Prostate gland (tissue), 2 donors: Measurements from ENCODE around the gene COL4A6. TPM values are rescaled to one million over a fixed set of nuclear protein-coding genes. Genes with fewer than 3 reads are reported as not detected.

Experiments used
- DNase-seq: peaks from one replicate; pipeline ENCODE4 v3.0.0-alpha.2; 2019; ENCODE audit warnings: low spot score
- H3K27ac ChIP-seq, 2 donors: fragments of 200-600 bp; sonication (generic); 2 replicates each; pipeline ENCODE4 v1.5.1; 2017 to 2019
- H3K27me3 ChIP-seq: fragments of 200-600 bp; sonication (generic); replicated peaks from 2 replicates; pipeline ENCODE4 v1.5.1; 2019; ENCODE audit not compliant: insufficient read depth
- H3K36me3 ChIP-seq, 2 donors: fragments of 200-600 bp; sonication (generic); 1 replicate in 1 of 2; 2 replicates in 1 of 2; pipeline versions ENCODE4 v1.5.1 to v1.8.1; 2017 to 2019
- H3K4me1 ChIP-seq: fragments of 200-600 bp; sonication (generic); replicated peaks from 2 replicates; pipeline ENCODE4 v1.5.1; 2019
- H3K4me3 ChIP-seq, 2 donors: fragments of 200-600 bp; sonication (generic); 2 replicates each; pipeline ENCODE4 v1.5.1; 2017 to 2019
- H3K9me3 ChIP-seq: fragments of 200-600 bp; sonication (generic); 2 replicates; pipeline ENCODE4 v1.5.1; 2017
- POLR2A ChIP-seq: fragments of 450-650 bp; IDR thresholded peaks from one replicate; pipeline ENCODE4 v1.6.1; 2016; ENCODE audit warnings: antibody characterized with exemption, mild to moderate bottlenecking
- POLR2AphosphoS5 ChIP-seq: sonication (generic); formaldehyde crosslinking; IDR thresholded peaks from one replicate; pipeline ENCODE4 v1.6.1; 2017; ENCODE audit warnings: antibody characterized with exemption
- WGBS: methylation state at CpG from one replicate; pipeline ENCODE4 v1.1.5; 2018; 5-methylcytosine and 5-hydroxymethylcytosine counted together
- intact Hi-C: fragments of 100-400 bp; cut with DNase I; formaldehyde crosslinking; loops from one replicate; pipeline ENCODE4 v1.14.2; 2022
- total RNA-seq, 2 donors: library from RNA; depleted of rRNA; stranded (reverse); fragments of >200 nt; gene quantifications; one replicate each; pipeline ENCODE4 v1.1.0, GENCODE V29; 2016
- TF ChIP-seq, protein P1 (sequence below), 4 experiments: fragments of 200-600 bp in 2 of 4; fragments of 450-650 bp in 2 of 4; sonication (generic) in 2 of 4; IDR thresholded peaks; 1 replicate in 3 of 4; 2 replicates in 1 of 4; pipeline ENCODE4 v1.5.1; 2016 to 2019; ENCODE audit warnings: antibody characterized with exemption in 4 of 4, mild to moderate bottlenecking in 2 of 4, moderate library complexity in 2 of 4

COL4A6 gene
- total RNA-seq, 2 donors from 2014 or later: 13.5 to 16.7 TPM

GRCh38 chrX:108426262-108426661, 12.0 kb downstream of the COL4A6 start:
- intact Hi-C loops: no loop called here
- no peaks in the 10 kb centered on the region for H3K36me3 ChIP-seq
- H3K9me3 ChIP-seq: no peaks in the 10 kb centered on the region
- no peak overlapping the region for H3K27ac ChIP-seq
- H3K27me3 ChIP-seq: no peaks in the 10 kb centered on the region
- no peak overlapping the region for H3K4me3 ChIP-seq
- H3K4me1 ChIP-seq: no peaks in the 10 kb centered on the region
- no peak for DNase-seq
- TF ChIP-seq POLR2AphosphoS5 (no peak), POLR2A (no peak)
- TF ChIP-seq, protein P1, sequence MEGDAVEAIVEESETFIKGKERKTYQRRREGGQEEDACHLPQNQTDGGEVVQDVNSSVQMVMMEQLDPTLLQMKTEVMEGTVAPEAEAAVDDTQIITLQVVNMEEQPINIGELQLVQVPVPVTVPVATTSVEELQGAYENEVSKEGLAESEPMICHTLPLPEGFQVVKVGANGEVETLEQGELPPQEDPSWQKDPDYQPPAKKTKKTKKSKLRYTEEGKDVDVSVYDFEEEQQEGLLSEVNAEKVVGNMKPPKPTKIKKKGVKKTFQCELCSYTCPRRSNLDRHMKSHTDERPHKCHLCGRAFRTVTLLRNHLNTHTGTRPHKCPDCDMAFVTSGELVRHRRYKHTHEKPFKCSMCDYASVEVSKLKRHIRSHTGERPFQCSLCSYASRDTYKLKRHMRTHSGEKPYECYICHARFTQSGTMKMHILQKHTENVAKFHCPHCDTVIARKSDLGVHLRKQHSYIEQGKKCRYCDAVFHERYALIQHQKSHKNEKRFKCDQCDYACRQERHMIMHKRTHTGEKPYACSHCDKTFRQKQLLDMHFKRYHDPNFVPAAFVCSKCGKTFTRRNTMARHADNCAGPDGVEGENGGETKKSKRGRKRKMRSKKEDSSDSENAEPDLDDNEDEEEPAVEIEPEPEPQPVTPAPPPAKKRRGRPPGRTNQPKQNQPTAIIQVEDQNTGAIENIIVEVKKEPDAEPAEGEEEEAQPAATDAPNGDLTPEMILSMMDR (IDR thresholded peaks at IDR 0.05): no peak
- WGBS: 36% methylated on average over 1 of the region's 1 CpG

DNA sequence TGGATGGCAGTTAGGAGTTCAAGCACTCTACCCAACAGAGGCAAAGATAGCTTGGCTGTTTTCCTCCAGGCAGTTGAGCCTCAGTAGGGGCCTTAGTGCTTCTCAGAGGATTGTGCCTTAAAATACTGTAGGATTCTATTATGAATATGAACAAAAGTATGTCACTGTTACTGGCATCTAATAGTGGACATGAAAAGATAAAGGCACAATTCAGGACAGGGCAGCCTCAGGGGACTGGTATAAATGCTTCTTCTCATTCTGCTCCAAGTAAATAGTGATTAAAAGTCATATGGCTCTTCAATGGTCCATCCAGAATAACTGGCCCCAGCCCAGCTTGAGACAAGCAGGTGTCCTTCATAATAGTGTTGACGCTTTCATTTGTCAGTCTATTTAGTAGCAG, 17.7 kb downstream of the COL4A6 start:
- Histone ChIP-seq H3K4me3 (no peak overlapping the region), H3K36me3 (no peaks in the 10 kb centered on the region), H3K27ac (no peak overlapping the region), H3K27me3 (no peaks in the 10 kb centered on the region), H3K4me1 (no peaks in the 10 kb centered on the region), H3K9me3 (no peaks in the 10 kb centered on the region)
- 100% methylated on average over 1 of the region's 1 CpG for WGBS
- no peak for DNase-seq
- intact Hi-C loops: no loop called here
- TF ChIP-seq, protein P1 (IDR thresholded peaks at IDR 0.05): no peak
- no peak for TF ChIP-seq POLR2AphosphoS5
- TF ChIP-seq POLR2A: no peak

DNA sequence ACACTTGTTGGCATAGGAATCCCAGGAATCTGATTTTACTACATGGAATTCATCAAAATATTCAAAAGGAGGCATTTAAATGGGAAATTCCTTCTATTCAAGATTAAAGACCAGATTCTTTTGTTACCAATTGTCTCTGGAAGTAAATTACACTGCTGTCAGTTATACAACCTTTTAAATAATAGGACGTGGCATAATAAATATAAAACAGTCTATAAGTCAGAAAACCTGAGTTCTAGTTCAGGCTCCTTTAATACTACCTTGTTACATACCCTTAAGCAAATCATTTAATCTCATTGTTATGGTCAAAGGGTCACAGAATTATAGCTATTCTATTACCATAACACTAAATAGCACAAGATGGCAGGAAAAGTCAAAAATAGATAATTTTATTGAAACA, 18.8 kb downstream of the COL4A6 start:
- no peak overlapping the region for H3K4me3 ChIP-seq
- no peaks in the 10 kb centered on the region for H3K4me1 ChIP-seq
- intact Hi-C loops: no loop called here
- H3K27me3 ChIP-seq: no peaks in the 10 kb centered on the region
- no peak overlapping the region for H3K27ac ChIP-seq
- no peak for TF ChIP-seq POLR2AphosphoS5
- no peak for TF ChIP-seq POLR2A
- TF ChIP-seq, protein P1 (IDR thresholded peaks at IDR 0.05): no peak
- no peak for DNase-seq
- H3K36me3 ChIP-seq: no peaks in the 10 kb centered on the region
- 56% methylated on average over 1 of the region's 1 CpG for WGBS
- no peaks in the 10 kb centered on the region for H3K9me3 ChIP-seq

GRCh38 chrX:108417257-108417656, 21.0 kb downstream of the COL4A6 start:
- no peak overlapping the region for H3K27ac ChIP-seq
- TF ChIP-seq, protein P1 (IDR thresholded peaks at IDR 0.05): no peak
- TF ChIP-seq POLR2A (no peak), POLR2AphosphoS5 (no peak)
- no peaks in the 10 kb centered on the region for H3K27me3 ChIP-seq
- DNase-seq: no peak
- H3K4me3 ChIP-seq: no peak overlapping the region
- WGBS: 85% methylated on average over 1 of the region's 1 CpG
- intact Hi-C loops: no loop called here
- H3K4me1 ChIP-seq: no peaks in the 10 kb centered on the region
- H3K36me3 ChIP-seq: no peaks in the 10 kb centered on the region
- H3K9me3 ChIP-seq: no peaks in the 10 kb centered on the region

DNA sequence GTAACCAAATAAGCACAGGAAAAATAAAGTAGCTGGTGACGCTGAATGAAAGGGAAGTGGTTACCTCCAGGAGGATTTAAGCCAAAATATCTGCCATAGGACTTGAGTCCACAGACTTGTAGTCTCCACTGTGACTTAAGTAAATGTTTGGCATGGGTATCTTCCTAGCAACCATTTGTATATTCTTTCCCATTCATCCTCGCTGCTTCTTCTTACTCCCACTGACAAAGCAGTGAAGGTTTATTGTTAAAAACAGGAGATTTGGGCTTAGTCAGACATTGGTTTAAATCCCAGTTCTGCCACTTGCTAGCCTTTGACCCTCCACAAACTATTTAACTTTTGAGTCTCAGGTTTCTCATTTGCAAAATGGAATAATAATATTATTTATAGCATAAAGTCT, 22.3 kb downstream of the COL4A6 start:
- H3K4me1 ChIP-seq: no peaks in the 10 kb centered on the region
- DNase-seq: no peak
- no peaks in the 10 kb centered on the region for H3K9me3 ChIP-seq
- TF ChIP-seq POLR2AphosphoS5 (no peak), POLR2A (no peak)
- TF ChIP-seq, protein P1 (IDR thresholded peaks at IDR 0.05): no peak
- no peak overlapping the region for H3K4me3 ChIP-seq
- H3K27ac ChIP-seq: no peak overlapping the region
- H3K27me3 ChIP-seq: no peaks in the 10 kb centered on the region
- no peaks in the 10 kb centered on the region for H3K36me3 ChIP-seq
- WGBS: 23% methylated on average over 2 of the region's 2 CpGs
- intact Hi-C loops: no loop called here
